Pancreas (tissue), 10 donors: Measurements from ENCODE around the gene MATR3. TPM values are rescaled to one million over a fixed set of nuclear protein-coding genes. Genes with fewer than 3 reads are reported as not detected.
A peak's percentile ranks its signal among the peaks of the same experiment; 100 is the strongest.

Experiments used
- ATAC-seq, 4 donors: fragments of 200-7000 bp; cut with Tn5 transposase; one replicate each; pipeline versions ENCODE4 v1.8.0 to v1.9.1; 2020; ENCODE audit warnings: mild to moderate bottlenecking in 4 of 4, moderate library complexity in 4 of 4
- DNase-seq, 6 donors: peaks; one replicate each; pipeline ENCODE4 v3.0.0-alpha.2; 2020
- FAIRE-seq: peaks from 2 replicates; lab custom pipeline; 2012; peaks lifted over from hg19 to GRCh38; lab: Jason Lieb, UNC
- H3K27ac ChIP-seq, 4 donors: fragments of 200-600 bp; sonication (generic); 1 replicate in 3 of 4; 2 replicates in 1 of 4; pipeline versions ENCODE4 v1.5.0 to v1.8.0; 2020
- H3K27me3 ChIP-seq, 4 donors: fragments of 200-600 bp; one replicate each; pipeline ENCODE4 v1.8.0; 2021
- H3K36me3 ChIP-seq, 3 donors: fragments of 200-600 bp; sonication (generic) in 1 of 3; one replicate each; pipeline versions ENCODE4 v1.5.0 to v1.8.0; 2020 to 2021
- H3K4me1 ChIP-seq, 3 donors: fragments of 200-600 bp; one replicate each; pipeline ENCODE4 v1.8.0; 2021
- H3K4me3 ChIP-seq, 4 donors: fragments of 200-600 bp; sonication (generic) in 2 of 4; one replicate each; pipeline versions ENCODE4 v1.5.0 to v1.8.0; 2020 to 2021
- H3K9me3 ChIP-seq, 4 donors: fragments of 200-600 bp; one replicate each; pipeline ENCODE4 v1.8.0; 2021
- CTCF ChIP-seq, 4 donors: fragments of 200-600 bp; sonication (generic) in 3 of 4; IDR thresholded peaks; one replicate each; pipeline versions ENCODE4 v1.5.0 to v1.8.0; 2021; ENCODE audit warnings: antibody characterized with exemption in 4 of 4
- WGBS, 2 donors: extraction: QIAGEN DNeasy Blood & Tissue Kit; methylation state at CpG; one replicate each; pipeline ENCODE4 v1.1.7; 2013; 5-methylcytosine and 5-hydroxymethylcytosine counted together
- intact Hi-C, 3 donors: fragments of 100-400 bp; cut with DNase I; formaldehyde crosslinking; loops; one replicate each; pipeline versions ENCODE4 v1.11.1 to v1.14.2; 2022
- polyA plus RNA-seq, 2 donors: library from polyadenylated mRNA; stranded (reverse); fragments of 200-250 nt; gene quantifications; one replicate each; pipeline ENCODE4 v1.2.3, GENCODE V29; 2013
- total RNA-seq, 6 donors: library from RNA; stranded (reverse); fragmentation: NEBNext Ultra II Directional in 4 of 6; extraction: Animal tissue kit (Norgen Biotek cat#: 25700) in 4 of 6; gene quantifications; one replicate each; pipeline versions ENCODE4 v1.2.1 to v1.2.4, GENCODE V29; 2021 to 2023
- donor health status: healthy with polysubstance abuse.
- donor health status: DM: no; HTN: no; CAD: no; lungs with moderate emphysema.
- donor health status: DM: no; HTN: no; CAD: no.
- donor health status: control.
- donor health status: control.
- donor health status: Bipolar disorder and iron deficiency.
- donor health status: DM: yes; HTN: yes; CAD: no.
- donor health status: DM: no; HTN: no; CAD: no.
- donor health status: DM: no; HTN: no; CAD: no.
- donor health status: DM: yes; HTN: yes; CAD: no.

Gene MATR3
- total and polyA plus RNA-seq, 8 donors, result 47.0 to 104 (median 77.6) TPM

GRCh38 chr5:139251281-139251687 is 42.3 kb upstream of the MATR3 start:
- Histone ChIP-seq H3K4me1 (no peaks in the 10 kb centered on the region), H3K9me3 (no peaks in the 10 kb centered on the region), H3K36me3 (no peaks in the 10 kb centered on the region), H3K27ac (no peak overlapping the region), H3K4me3 (no peak overlapping the region), H3K27me3 (no peaks in the 10 kb centered on the region)
- WGBS, 2 donors, result 44 to 52% methylated on average over 3 of the region's 3 CpGs
- FAIRE-seq, result no peak
- TF ChIP-seq CTCF (IDR thresholded peaks at IDR 0.05), result no peak
- peak in 1 of 4 donors; percentile 20 for ATAC-seq
- intact Hi-C loops, result loop anchor here in 1 of 3 donors (10.0 kb wide), 1 partner anchor 426 kb away; no protein-coding TSS in a partner anchor
- DNase-seq, result no peak

DNA sequence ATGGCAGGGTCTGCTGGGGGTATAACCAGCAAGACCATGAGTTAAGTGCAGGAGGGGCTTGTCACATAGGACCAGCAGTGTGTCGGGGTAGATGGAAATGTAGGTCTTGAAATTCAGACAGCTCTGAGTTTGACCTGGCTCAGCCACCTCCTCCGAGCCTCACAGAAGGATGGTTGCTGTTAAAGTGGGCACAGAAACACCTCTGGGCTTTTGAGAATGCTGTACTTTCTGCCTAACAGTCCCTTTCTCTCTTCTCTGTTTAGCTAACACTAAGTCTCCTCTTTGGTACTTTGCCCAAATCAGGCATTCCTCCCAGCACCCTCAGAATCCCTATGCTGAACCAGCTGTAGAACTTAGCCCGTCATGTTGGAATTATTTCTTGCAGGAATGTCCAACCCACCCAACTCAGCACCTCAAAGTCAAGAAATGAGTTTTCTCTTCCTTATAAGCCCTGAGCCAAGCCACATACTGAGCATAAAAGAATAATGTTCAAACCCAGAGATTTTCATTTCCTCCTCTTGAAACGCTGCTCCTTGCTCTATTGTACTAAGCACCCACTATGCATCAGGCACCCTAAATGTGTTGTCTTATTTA is 41.7 kb upstream of the MATR3 start:
- H3K9me3 ChIP-seq, result no peaks in the 10 kb centered on the region
- TF ChIP-seq CTCF (IDR thresholded peaks at IDR 0.05), result no peak
- H3K36me3 ChIP-seq, result no peaks in the 10 kb centered on the region
- H3K4me1 ChIP-seq, result no peaks in the 10 kb centered on the region
- WGBS, 2 donors, result 81 to 92% methylated on average over 4 of the region's 4 CpGs
- DNase-seq, result no peak
- no peak for FAIRE-seq
- no peak overlapping the region for H3K27ac ChIP-seq
- no peak overlapping the region for H3K4me3 ChIP-seq
- H3K27me3 ChIP-seq, result no peaks in the 10 kb centered on the region
- intact Hi-C loops, result loop anchor here in 1 of 3 donors (10.0 kb wide), 1 partner anchor 427 kb away; no protein-coding TSS in a partner anchor
- no peak for ATAC-seq

- no peak overlapping the region for H3K4me3 ChIP-seq
- 85 to 92% methylated on average over 3 of the region's 3 CpGs for WGBS, 2 donors
- H3K4me1 ChIP-seq, result no peaks in the 10 kb centered on the region
- no peak overlapping the region for H3K27ac ChIP-seq
- intact Hi-C loops, result loop anchor here in 1 of 3 donors (10.0 kb wide), 1 partner anchor 428 kb away; no protein-coding TSS in a partner anchor
- H3K27me3 ChIP-seq, result no peaks in the 10 kb centered on the region
- no peak for TF ChIP-seq CTCF (IDR thresholded peaks at IDR 0.05)
- H3K9me3 ChIP-seq, result no peaks in the 10 kb centered on the region
- FAIRE-seq (no peak), DNase-seq (no peak), ATAC-seq (no peak)
- H3K36me3 ChIP-seq, result no peaks in the 10 kb centered on the region
These were observed 40.4 kb upstream of the MATR3 start for GRCh38 chr5:139253115-139253514.

DNA sequence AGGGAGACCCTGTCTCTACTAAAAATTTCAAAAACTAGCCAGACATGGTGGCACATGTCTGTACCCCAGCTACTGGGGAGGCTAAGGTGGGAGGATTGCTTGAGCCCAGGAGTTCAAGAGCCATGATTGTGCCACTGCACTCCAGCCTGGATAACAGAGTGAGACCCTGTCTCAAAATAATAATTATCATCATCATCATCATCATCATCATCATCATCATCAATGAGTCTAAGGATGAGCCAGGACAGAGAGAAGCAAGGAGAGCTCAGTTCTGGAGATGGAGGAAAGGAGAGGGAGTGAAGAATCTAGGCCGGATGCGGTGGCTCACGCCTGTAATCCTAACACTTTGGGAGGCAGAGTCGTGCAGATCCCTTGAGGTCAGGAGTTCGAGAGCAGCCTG is 36.7 kb upstream of the MATR3 start:
- Histone ChIP-seq H3K4me3 (no peak overlapping the region), H3K27me3 (no peaks in the 10 kb centered on the region), H3K36me3 (no peaks in the 10 kb centered on the region), H3K9me3 (no peaks in the 10 kb centered on the region), H3K27ac (no peak overlapping the region), H3K4me1 (no peaks in the 10 kb centered on the region)
- no peak for TF ChIP-seq CTCF (IDR thresholded peaks at IDR 0.05)
- intact Hi-C loops, result loop anchor here in 1 of 3 donors (10.0 kb wide), 1 partner anchor 432 kb away; no protein-coding TSS in a partner anchor
- FAIRE-seq (no peak), ATAC-seq (no peak), DNase-seq (no peak)
- WGBS, 2 donors, result 82 to 85% methylated on average over 5 of the region's 5 CpGs
